A673 (cell line): ENCODE data around the gene GRID2.

Source experiments
- EZH2 ChIP-seq: fragments of 200-600 bp; sonication (generic); IDR thresholded peaks from 2 replicates; pipeline ENCODE4 v1.6.1; 2017; ENCODE audit warnings: borderline replicate concordance, low read depth, mild to moderate bottlenecking, mixed read lengths, antibody characterized with exemption, low read length; ENCODE audit not compliant: poor library complexity, severe bottlenecking
- TF ChIP-seq, protein P1 (sequence below): fragments of 300-800, 200-600 bp; sonication (generic); conservative IDR thresholded peaks from 2 replicates; pipeline ENCODE4 v1.5.1; 2017; ENCODE audit warnings: low read depth, mild to moderate bottlenecking, antibody characterized with exemption, low read length, moderate library complexity, mixed read lengths

- TF ChIP-seq, protein P1, sequence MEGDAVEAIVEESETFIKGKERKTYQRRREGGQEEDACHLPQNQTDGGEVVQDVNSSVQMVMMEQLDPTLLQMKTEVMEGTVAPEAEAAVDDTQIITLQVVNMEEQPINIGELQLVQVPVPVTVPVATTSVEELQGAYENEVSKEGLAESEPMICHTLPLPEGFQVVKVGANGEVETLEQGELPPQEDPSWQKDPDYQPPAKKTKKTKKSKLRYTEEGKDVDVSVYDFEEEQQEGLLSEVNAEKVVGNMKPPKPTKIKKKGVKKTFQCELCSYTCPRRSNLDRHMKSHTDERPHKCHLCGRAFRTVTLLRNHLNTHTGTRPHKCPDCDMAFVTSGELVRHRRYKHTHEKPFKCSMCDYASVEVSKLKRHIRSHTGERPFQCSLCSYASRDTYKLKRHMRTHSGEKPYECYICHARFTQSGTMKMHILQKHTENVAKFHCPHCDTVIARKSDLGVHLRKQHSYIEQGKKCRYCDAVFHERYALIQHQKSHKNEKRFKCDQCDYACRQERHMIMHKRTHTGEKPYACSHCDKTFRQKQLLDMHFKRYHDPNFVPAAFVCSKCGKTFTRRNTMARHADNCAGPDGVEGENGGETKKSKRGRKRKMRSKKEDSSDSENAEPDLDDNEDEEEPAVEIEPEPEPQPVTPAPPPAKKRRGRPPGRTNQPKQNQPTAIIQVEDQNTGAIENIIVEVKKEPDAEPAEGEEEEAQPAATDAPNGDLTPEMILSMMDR: no peak
- TF ChIP-seq EZH2: no peak
Measured at GRCh38 chr4:93232883-93233282, 929.1 kb downstream of the GRID2 start.
